Parathyroid adenoma (tissue), 2 donors: ENCODE results near the gene RRBP1.

ENCODE experiments used
- H2AFZ ChIP-seq: fragments of 300-600 bp; sonication (generic); one replicate; pipeline ENCODE4 v1.7.0; 2017; ENCODE audit warnings: antibody characterized with exemption, mild to moderate bottlenecking
- H3K27ac ChIP-seq: fragments of 300-600 bp; sonication (generic); one replicate; pipeline ENCODE4 v1.7.0; 2017
- H3K27me3 ChIP-seq: fragments of 300-600 bp; sonication (generic); one replicate; pipeline ENCODE4 v1.7.0; 2017; ENCODE audit warnings: low read length; ENCODE audit not compliant: control insufficient read depth, insufficient read depth
- H3K36me3 ChIP-seq: fragments of 300-600 bp; sonication (generic); one replicate; pipeline ENCODE4 v1.7.0; 2017; ENCODE audit warnings: low read length; ENCODE audit not compliant: control insufficient read depth, insufficient read depth
- H3K4me1 ChIP-seq: fragments of 300-600 bp; sonication (generic); one replicate; pipeline ENCODE4 v1.7.0; 2017; ENCODE audit warnings: control low read depth
- H3K4me2 ChIP-seq: fragments of 300-600 bp; sonication (generic); one replicate; pipeline ENCODE4 v1.7.0; 2017; ENCODE audit warnings: low read length
- H3K4me3 ChIP-seq: fragments of 300-600 bp; sonication (generic); one replicate; pipeline ENCODE4 v1.7.0; 2017; ENCODE audit warnings: low read depth, low read length
- H3K79me2 ChIP-seq: fragments of 300-600 bp; sonication (generic); one replicate; pipeline ENCODE4 v1.7.0; 2017; ENCODE audit warnings: control low read depth
- H3K9ac ChIP-seq: fragments of 300-600 bp; sonication (generic); one replicate; pipeline ENCODE4 v1.7.0; 2017; ENCODE audit warnings: mild to moderate bottlenecking
- H3K9me3 ChIP-seq: fragments of 300-600 bp; sonication (generic); one replicate; pipeline ENCODE4 v1.7.0; 2017; ENCODE audit warnings: low read length; ENCODE audit not compliant: control insufficient read depth
- TF ChIP-seq, protein P1 (sequence below): fragments of 300-600 bp; sonication (generic); IDR thresholded peaks from one replicate; pipeline ENCODE4 v1.7.0; 2017; ENCODE audit warnings: antibody characterized with exemption, mild to moderate bottlenecking
- donor health status: primary hyperparathyroidism.

The RRBP1 gene

DNA sequence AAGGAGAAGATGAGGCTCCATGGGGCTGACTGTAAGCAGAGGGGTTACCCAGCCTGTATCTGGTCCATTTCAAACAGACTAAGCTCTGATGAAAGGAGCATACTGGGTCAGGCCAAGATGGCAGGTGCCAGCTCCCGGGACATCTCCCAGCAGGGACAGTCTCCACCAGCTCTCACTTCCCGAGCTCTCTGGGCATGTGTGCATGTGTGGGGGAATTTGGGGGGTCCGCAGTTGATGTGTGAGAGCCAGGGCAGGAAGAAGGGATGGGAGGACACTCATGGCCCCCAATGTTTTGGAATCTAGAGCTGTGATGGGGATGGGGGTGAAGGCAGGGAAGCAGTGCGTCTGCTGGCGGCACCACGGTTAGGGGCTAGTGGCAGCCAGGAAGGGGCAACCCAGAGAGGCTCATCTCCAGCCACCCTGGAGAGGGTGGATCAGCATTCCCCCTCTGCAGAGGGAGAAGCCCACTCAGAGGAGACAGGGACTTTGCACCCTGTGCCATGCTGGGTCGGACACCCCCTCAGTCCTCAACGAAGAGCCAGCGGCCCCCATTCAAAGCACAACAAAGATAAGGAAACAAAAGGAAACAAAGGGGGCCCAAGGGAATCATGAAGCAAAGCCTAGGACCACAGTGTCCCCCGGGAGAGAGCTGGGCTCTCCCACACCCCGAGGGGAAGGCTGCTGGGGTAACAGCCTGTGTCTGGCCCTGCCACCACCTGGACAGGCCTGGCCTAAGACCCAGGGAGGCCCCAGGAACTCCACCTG lies 59.8 kb downstream of the RRBP1 start:
- TF ChIP-seq, protein P1, sequence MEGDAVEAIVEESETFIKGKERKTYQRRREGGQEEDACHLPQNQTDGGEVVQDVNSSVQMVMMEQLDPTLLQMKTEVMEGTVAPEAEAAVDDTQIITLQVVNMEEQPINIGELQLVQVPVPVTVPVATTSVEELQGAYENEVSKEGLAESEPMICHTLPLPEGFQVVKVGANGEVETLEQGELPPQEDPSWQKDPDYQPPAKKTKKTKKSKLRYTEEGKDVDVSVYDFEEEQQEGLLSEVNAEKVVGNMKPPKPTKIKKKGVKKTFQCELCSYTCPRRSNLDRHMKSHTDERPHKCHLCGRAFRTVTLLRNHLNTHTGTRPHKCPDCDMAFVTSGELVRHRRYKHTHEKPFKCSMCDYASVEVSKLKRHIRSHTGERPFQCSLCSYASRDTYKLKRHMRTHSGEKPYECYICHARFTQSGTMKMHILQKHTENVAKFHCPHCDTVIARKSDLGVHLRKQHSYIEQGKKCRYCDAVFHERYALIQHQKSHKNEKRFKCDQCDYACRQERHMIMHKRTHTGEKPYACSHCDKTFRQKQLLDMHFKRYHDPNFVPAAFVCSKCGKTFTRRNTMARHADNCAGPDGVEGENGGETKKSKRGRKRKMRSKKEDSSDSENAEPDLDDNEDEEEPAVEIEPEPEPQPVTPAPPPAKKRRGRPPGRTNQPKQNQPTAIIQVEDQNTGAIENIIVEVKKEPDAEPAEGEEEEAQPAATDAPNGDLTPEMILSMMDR = no peak
- Histone ChIP-seq H3K4me2 (no peak overlapping the region), H3K36me3 (no peaks in the 10 kb centered on the region), H3K79me2 (no peaks in the 10 kb centered on the region), H3K9ac (no peak overlapping the region), H2AFZ (no peak overlapping the region), H3K4me3 (no peak overlapping the region), H3K27me3 (no peaks in the 10 kb centered on the region), H3K27ac (no peak overlapping the region), H3K9me3 (no peaks in the 10 kb centered on the region), H3K4me1 (no peaks in the 10 kb centered on the region)

- Histone ChIP-seq H3K4me2 (no peak overlapping the region), H3K9ac (no peak overlapping the region), H3K4me1 (no peaks in the 10 kb centered on the region), H3K36me3 (no peaks in the 10 kb centered on the region), H3K27me3 (no peaks in the 10 kb centered on the region), H3K9me3 (no peaks in the 10 kb centered on the region), H3K4me3 (no peak overlapping the region), H3K27ac (no peak overlapping the region), H3K79me2 (no peaks in the 10 kb centered on the region), H2AFZ (no peak overlapping the region)
- TF ChIP-seq, protein P1 = no peak
Measured at GRCh38 chr20:17621229-17621968, 60.6 kb downstream of the RRBP1 start.

- H3K9ac ChIP-seq = no peak overlapping the region
Measured at GRCh38 chr20:17620371-17621228, 61.4 kb downstream of the RRBP1 start.

GRCh38 chr20:17619351-17620093 lies 62.5 kb downstream of the RRBP1 start:
- no peaks in the 10 kb centered on the region for H3K9me3 ChIP-seq
- H3K27ac ChIP-seq = no peak overlapping the region
- H3K4me2 ChIP-seq = no peak overlapping the region
- no peak overlapping the region for H3K4me3 ChIP-seq
- H3K9ac ChIP-seq = no peak overlapping the region
- no peaks in the 10 kb centered on the region for H3K79me2 ChIP-seq
- no peaks in the 10 kb centered on the region for H3K4me1 ChIP-seq
- H3K27me3 ChIP-seq = no peaks in the 10 kb centered on the region
- no peak overlapping the region for H2AFZ ChIP-seq
- no peaks in the 10 kb centered on the region for H3K36me3 ChIP-seq
- TF ChIP-seq, protein P1 = no peak

More at GRCh38 chr20:17620371-17621228, 61.4 kb downstream of the RRBP1 start:
- Histone ChIP-seq H3K27me3 (no peaks in the 10 kb centered on the region), H3K4me3 (no peak overlapping the region), H3K9me3 (no peaks in the 10 kb centered on the region), H3K4me2 (no peak overlapping the region), H2AFZ (no peak overlapping the region), H3K4me1 (no peaks in the 10 kb centered on the region), H3K36me3 (no peaks in the 10 kb centered on the region), H3K79me2 (no peaks in the 10 kb centered on the region), H3K27ac (no peak overlapping the region)
- TF ChIP-seq, protein P1 = no peak
